Neural progenitor cell (in vitro differentiated cells): Measurements from ENCODE around the gene ERMARD. TPM values are rescaled to one million over a fixed set of nuclear protein-coding genes. Genes with fewer than 3 reads are reported as not detected.
A peak's percentile ranks its signal among the peaks of the same experiment; 100 is the strongest.

Experiments used
- DNase-seq: peaks from one replicate; pipeline ENCODE4 v3.0.0-alpha.2; 2016; ENCODE audit warnings: low spot score
- H2AFZ ChIP-seq: fragments of 200-600 bp; sonication (generic); replicated peaks from 2 replicates; pipeline ENCODE4 v1.6.1; 2016; ENCODE audit warnings: antibody characterized with exemption
- H3F3A ChIP-seq: fragments of 200-600 bp; sonication (generic); 2 replicates; pipeline ENCODE4 v1.6.1; 2016; ENCODE audit warnings: antibody characterized with exemption, low read depth
- H3K27ac ChIP-seq: fragments of 200-600 bp; sonication (generic); 2 replicates; pipeline ENCODE4 v1.5.1; 2016; ENCODE audit warnings: mild to moderate bottlenecking
- H3K27me3 ChIP-seq: fragments of 200-600 bp; sonication (generic); 2 replicates; pipeline ENCODE4 v1.6.1; 2016; ENCODE audit warnings: mild to moderate bottlenecking, moderate library complexity
- H3K36me3 ChIP-seq: fragments of 200-600 bp; sonication (generic); 2 replicates; pipeline ENCODE4 v1.5.1; 2016
- H3K4me1 ChIP-seq: fragments of 200-600 bp; sonication (generic); 2 replicates; pipeline ENCODE4 v1.6.1; 2016; ENCODE audit warnings: mixed run types
- H3K4me2 ChIP-seq: fragments of 200-600 bp; sonication (generic); 2 replicates; pipeline ENCODE4 v1.6.1; 2016
- H3K4me3 ChIP-seq: fragments of 200-600 bp; sonication (generic); 2 replicates; pipeline ENCODE4 v1.5.1; 2016
- H3K79me2 ChIP-seq: fragments of 200-600 bp; sonication (generic); 2 replicates; pipeline ENCODE4 v1.6.1; 2016; ENCODE audit warnings: low read depth
- H3K9ac ChIP-seq: fragments of 200-600 bp; sonication (generic); 2 replicates; pipeline ENCODE4 v1.6.1; 2016
- H3K9me3 ChIP-seq: fragments of 200-600 bp; sonication (generic); 2 replicates; pipeline ENCODE4 v1.5.1; 2016; ENCODE audit warnings: low read depth
- H4K20me1 ChIP-seq: fragments of 200-600 bp; sonication (generic); 2 replicates; pipeline ENCODE4 v1.6.1; 2016; ENCODE audit warnings: low read depth
- H3K27ac Mint-ChIP-seq: 3 replicates; pipeline ENCODE4 v1.8.0; 2021; ENCODE audit warnings: mixed read lengths
- H3K27me3 Mint-ChIP-seq: 2 replicates; pipeline ENCODE4 v1.8.0; 2022; ENCODE audit warnings: low read depth, mild to moderate bottlenecking, inconsistent platforms, moderate library complexity, mixed read lengths; ENCODE audit not compliant: insufficient read depth
- H3K36me3 Mint-ChIP-seq: 3 replicates; pipeline ENCODE4 v1.8.0; 2021; ENCODE audit warnings: mixed read lengths
- H3K4me1 Mint-ChIP-seq: 3 replicates; pipeline ENCODE4 v1.8.0; 2021; ENCODE audit warnings: mixed read lengths
- H3K4me3 Mint-ChIP-seq: 3 replicates; pipeline ENCODE4 v1.8.0; 2021; ENCODE audit warnings: mild to moderate bottlenecking, moderate library complexity, mixed read lengths
- H3K9me3 Mint-ChIP-seq: 3 replicates; pipeline ENCODE4 v1.8.0; 2020; ENCODE audit warnings: mixed read lengths
- CTCF ChIP-seq: fragments of 200-600 bp; sonication (generic); IDR thresholded peaks from 2 replicates; pipeline ENCODE4 v1.5.1; 2017; ENCODE audit warnings: antibody characterized with exemption, mild to moderate bottlenecking
- EZH2 ChIP-seq: fragments of 200-600 bp; sonication (generic); IDR thresholded peaks from 2 replicates; pipeline ENCODE4 v1.6.1; 2017; ENCODE audit warnings: antibody characterized with exemption, mild to moderate bottlenecking, moderate library complexity
- EZH2phosphoT487 ChIP-seq: fragments of 200-600 bp; sonication (generic); IDR thresholded peaks from 2 replicates; pipeline ENCODE4 v1.6.1; 2017; ENCODE audit warnings: antibody characterized with exemption
- total RNA-seq: library from RNA; depleted of rRNA; stranded (reverse); fragments of >200 nt; gene quantifications from 2 replicates; pipeline ENCODE4 v1.2.3, GENCODE V29; 2015; ENCODE audit warnings: low replicate concordance

Gene ERMARD
- total RNA-seq, 1 donor from 2014 or later: 31.4 TPM

GRCh38 chr6:169726049-169726400 lies 25.4 kb upstream of the ERMARD start:
- Histone ChIP-seq H3K4me1 (peaks cover 31% of the 10 kb centered on the region), H3K9me3 (no peaks in the 10 kb centered on the region), H3K27ac (no peak overlapping the region), H2AFZ (no peak overlapping the region), H3K36me3 (no peaks in the 10 kb centered on the region), H3K79me2 (peaks cover 41% of the 10 kb centered on the region), H4K20me1 (peaks cover 32% of the 10 kb centered on the region), H3K4me3 (peak overlapping the region; percentile 67), H3K4me2 (peak overlapping the region; percentile 85), H3K9ac (no peak overlapping the region), H3K27me3 (no peaks in the 10 kb centered on the region), H3F3A (peaks cover 31% of the 10 kb centered on the region)
- H3K27me3 Mint-ChIP-seq: peaks cover 11% of the 10 kb centered on the region
- peak overlapping the region; percentile 91 for H3K4me3 Mint-ChIP-seq
- no peak for DNase-seq
- peaks cover 34% of the 10 kb centered on the region for H3K4me1 Mint-ChIP-seq
- peaks cover 2% of the 10 kb centered on the region for H3K9me3 Mint-ChIP-seq
- H3K36me3 Mint-ChIP-seq: no peaks in the 10 kb centered on the region
- TF ChIP-seq EZH2: no peak
- no peak for TF ChIP-seq EZH2phosphoT487
- no peak for TF ChIP-seq CTCF
- peak overlapping the region; percentile 98 for H3K27ac Mint-ChIP-seq

GRCh38 chr6:169726963-169727362 lies 24.5 kb upstream of the ERMARD start:
- peaks cover 2% of the 10 kb centered on the region for H3K9me3 Mint-ChIP-seq
- no peak overlapping the region for H3K27ac ChIP-seq
- H3K4me3 ChIP-seq: no peak overlapping the region
- H3K4me2 ChIP-seq: no peak overlapping the region
- no peak overlapping the region for H3K4me3 Mint-ChIP-seq
- peaks cover 11% of the 10 kb centered on the region for H3K27me3 Mint-ChIP-seq
- peaks cover 31% of the 10 kb centered on the region for H3F3A ChIP-seq
- no peaks in the 10 kb centered on the region for H3K27me3 ChIP-seq
- TF ChIP-seq EZH2phosphoT487 (no peak), EZH2 (no peak), CTCF (no peak)
- H3K9me3 ChIP-seq: no peaks in the 10 kb centered on the region
- no peak overlapping the region for H3K27ac Mint-ChIP-seq
- no peak overlapping the region for H2AFZ ChIP-seq
- no peaks in the 10 kb centered on the region for H3K36me3 Mint-ChIP-seq
- peaks cover 23% of the 10 kb centered on the region for H3K4me1 ChIP-seq
- H3K79me2 ChIP-seq: peaks cover 32% of the 10 kb centered on the region
- H3K4me1 Mint-ChIP-seq: peaks cover 27% of the 10 kb centered on the region
- H3K9ac ChIP-seq: no peak overlapping the region
- H4K20me1 ChIP-seq: peaks cover 23% of the 10 kb centered on the region
- no peaks in the 10 kb centered on the region for H3K36me3 ChIP-seq
- no peak for DNase-seq

GRCh38 chr6:169729961-169730360 lies 21.5 kb upstream of the ERMARD start:
- peaks cover 15% of the 10 kb centered on the region for H3F3A ChIP-seq
- peaks cover 8% of the 10 kb centered on the region for H3K27me3 Mint-ChIP-seq
- H3K9me3 Mint-ChIP-seq: peaks cover 5% of the 10 kb centered on the region
- H3K4me3 Mint-ChIP-seq: no peak overlapping the region
- H3K36me3 Mint-ChIP-seq: no peaks in the 10 kb centered on the region
- no peak overlapping the region for H3K27ac Mint-ChIP-seq
- TF ChIP-seq CTCF (no peak), EZH2phosphoT487 (no peak), EZH2 (no peak)
- no peak overlapping the region for H3K4me3 ChIP-seq
- H3K4me1 ChIP-seq: peaks cover 11% of the 10 kb centered on the region
- H3K9me3 ChIP-seq: no peaks in the 10 kb centered on the region
- no peak overlapping the region for H3K9ac ChIP-seq
- H4K20me1 ChIP-seq: peaks cover 8% of the 10 kb centered on the region
- no peak for DNase-seq
- H3K36me3 ChIP-seq: no peaks in the 10 kb centered on the region
- H3K4me2 ChIP-seq: no peak overlapping the region
- H3K27ac ChIP-seq: no peak overlapping the region
- H3K27me3 ChIP-seq: no peaks in the 10 kb centered on the region
- H3K4me1 Mint-ChIP-seq: peaks cover 20% of the 10 kb centered on the region
- peaks cover 16% of the 10 kb centered on the region for H3K79me2 ChIP-seq
- no peak overlapping the region for H2AFZ ChIP-seq
